ENCODE results near the gene KCNT1. TPM values are rescaled to one million over a fixed set of nuclear protein-coding genes. Genes with fewer than 3 reads are reported as not detected.

KCNT1 gene
- total RNA-seq, 1 experiment from 2014 or later, result 0.09 TPM

DNA sequence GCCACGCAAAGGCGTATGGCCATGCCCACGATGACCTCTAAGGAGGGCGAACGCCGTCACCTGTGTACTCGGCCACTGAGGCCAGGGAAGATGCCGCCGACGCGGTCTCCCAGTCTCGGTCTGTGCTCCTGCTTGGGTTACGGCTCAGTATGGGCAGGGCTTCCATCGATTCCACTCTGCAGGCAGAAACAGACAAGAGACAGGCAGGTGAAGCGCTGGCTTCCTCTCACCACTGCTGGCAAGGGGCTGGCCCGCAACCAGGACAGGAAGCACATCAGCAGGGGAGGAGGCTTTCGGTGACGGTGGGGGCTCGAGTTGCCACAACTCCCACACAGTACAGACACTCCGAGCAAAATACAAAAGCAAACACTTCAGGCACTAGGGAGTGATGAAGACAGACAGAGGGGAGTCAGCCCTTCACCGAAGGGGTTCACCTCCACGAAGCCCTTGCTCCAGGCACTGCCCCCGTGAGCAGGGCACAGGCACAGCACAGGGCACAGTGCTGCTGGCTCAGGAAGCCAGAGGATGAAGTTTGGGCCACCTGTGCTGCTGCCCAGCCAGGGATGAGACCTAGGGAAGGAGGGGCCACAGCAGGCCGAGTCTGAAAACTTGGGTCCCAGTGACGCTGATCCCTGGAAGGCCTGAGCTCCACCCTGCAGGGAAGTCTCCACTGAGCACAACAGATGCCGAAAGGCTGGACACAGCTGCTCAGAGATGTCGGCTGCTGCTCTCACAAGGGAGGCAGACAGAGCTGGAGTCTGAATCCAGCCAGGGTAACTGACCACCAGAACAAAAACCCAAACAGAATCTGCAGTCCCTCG is 114.1 kb downstream of the KCNT1 start:
- no peaks in the 10 kb centered on the region for H3K27me3 ChIP-seq (replicated peaks; ENCODE audit: control insufficient read depth, insufficient read depth, low read length)
- H3K36me3 ChIP-seq (ENCODE audit: control insufficient read depth, insufficient read depth, low read length), result peaks cover 2% of the 10 kb centered on the region; the same call in 1 of the 2 replicates
- TF ChIP-seq, protein P1, sequence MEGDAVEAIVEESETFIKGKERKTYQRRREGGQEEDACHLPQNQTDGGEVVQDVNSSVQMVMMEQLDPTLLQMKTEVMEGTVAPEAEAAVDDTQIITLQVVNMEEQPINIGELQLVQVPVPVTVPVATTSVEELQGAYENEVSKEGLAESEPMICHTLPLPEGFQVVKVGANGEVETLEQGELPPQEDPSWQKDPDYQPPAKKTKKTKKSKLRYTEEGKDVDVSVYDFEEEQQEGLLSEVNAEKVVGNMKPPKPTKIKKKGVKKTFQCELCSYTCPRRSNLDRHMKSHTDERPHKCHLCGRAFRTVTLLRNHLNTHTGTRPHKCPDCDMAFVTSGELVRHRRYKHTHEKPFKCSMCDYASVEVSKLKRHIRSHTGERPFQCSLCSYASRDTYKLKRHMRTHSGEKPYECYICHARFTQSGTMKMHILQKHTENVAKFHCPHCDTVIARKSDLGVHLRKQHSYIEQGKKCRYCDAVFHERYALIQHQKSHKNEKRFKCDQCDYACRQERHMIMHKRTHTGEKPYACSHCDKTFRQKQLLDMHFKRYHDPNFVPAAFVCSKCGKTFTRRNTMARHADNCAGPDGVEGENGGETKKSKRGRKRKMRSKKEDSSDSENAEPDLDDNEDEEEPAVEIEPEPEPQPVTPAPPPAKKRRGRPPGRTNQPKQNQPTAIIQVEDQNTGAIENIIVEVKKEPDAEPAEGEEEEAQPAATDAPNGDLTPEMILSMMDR (IDR thresholded peaks at IDR 0.05; ENCODE audit: insufficient read depth in 1 of 2, low read depth in 1 of 2, low read length in 1 of 2, severe bottlenecking in 1 of 2, unreplicated experiment in 1 of 2), result no peak
- ChIA-PET POLR2A (no interaction called here), CTCF (no interaction called here)
- no TSS peak for BruUV-seq (replicated peaks)
- no peak overlapping the region for H3K4me3 Mint-ChIP-seq (ENCODE audit: unreplicated experiment)
- no peaks in the 10 kb centered on the region for H3K4me1 Mint-ChIP-seq (ENCODE audit: low read depth, unreplicated experiment)
- no peaks in the 10 kb centered on the region for H3K27me3 Mint-ChIP-seq (ENCODE audit: insufficient read depth, unreplicated experiment)
- H3K4me3 ChIP-seq (ENCODE audit: low read depth, low read length), result no peak overlapping the region
- H3K27ac Mint-ChIP-seq (ENCODE audit: unreplicated experiment), result no peak overlapping the region
- H3K4me1 ChIP-seq, result no peaks in the 10 kb centered on the region
- peak in 1 of 2 experiments; percentile 21 for DNase-seq
- peaks cover 64% of the 10 kb centered on the region for H3K36me3 Mint-ChIP-seq (ENCODE audit: insufficient read depth, unreplicated experiment)
- intact Hi-C loops (cut with micrococcal nuclease; ENCODE audit: unreplicated experiment), result no loop called here
- H3K9me3 ChIP-seq, result no peaks in the 10 kb centered on the region
- no peaks in the 10 kb centered on the region for H3K9me3 Mint-ChIP-seq (ENCODE audit: unreplicated experiment)

GRCh38 chr9:135816651-135816970 is 114.6 kb downstream of the KCNT1 start:
- no peaks in the 10 kb centered on the region for H3K4me1 ChIP-seq
- H3K36me3 Mint-ChIP-seq (ENCODE audit: insufficient read depth, unreplicated experiment), result peaks cover 66% of the 10 kb centered on the region
- no peaks in the 10 kb centered on the region for H3K27me3 Mint-ChIP-seq (ENCODE audit: insufficient read depth, unreplicated experiment)
- H3K9me3 Mint-ChIP-seq (ENCODE audit: unreplicated experiment), result no peaks in the 10 kb centered on the region
- intact Hi-C loops (cut with micrococcal nuclease; ENCODE audit: unreplicated experiment), result no loop called here
- no peaks in the 10 kb centered on the region for H3K4me1 Mint-ChIP-seq (ENCODE audit: low read depth, unreplicated experiment)
- CTCF ChIA-PET, result no interaction called here
- H3K27me3 ChIP-seq (replicated peaks; ENCODE audit: control insufficient read depth, insufficient read depth, low read length), result no peaks in the 10 kb centered on the region
- DNase-seq, result no peak
- TF ChIP-seq, protein P1 (IDR thresholded peaks at IDR 0.05; ENCODE audit: insufficient read depth in 1 of 2, low read depth in 1 of 2, low read length in 1 of 2, severe bottlenecking in 1 of 2, unreplicated experiment in 1 of 2), result no peak
- H3K4me3 ChIP-seq (ENCODE audit: low read depth, low read length), result no peak overlapping the region
- H3K27ac Mint-ChIP-seq (ENCODE audit: unreplicated experiment), result no peak overlapping the region
- H3K4me3 Mint-ChIP-seq (ENCODE audit: unreplicated experiment), result no peak overlapping the region
- no TSS peak for BruUV-seq (replicated peaks)
- H3K36me3 ChIP-seq (ENCODE audit: control insufficient read depth, insufficient read depth, low read length), result peaks cover 2% of the 10 kb centered on the region; the same call in 1 of the 2 replicates
- POLR2A ChIA-PET, result no interaction called here
- no peaks in the 10 kb centered on the region for H3K9me3 ChIP-seq

GRCh38 chr9:135817951-135818717 is 116.1 kb downstream of the KCNT1 start:
- Mint-ChIP-seq H3K4me3 (ENCODE audit: unreplicated experiment) (no peak overlapping the region), H3K27ac (ENCODE audit: unreplicated experiment) (no peak overlapping the region), H3K27me3 (ENCODE audit: insufficient read depth, unreplicated experiment) (no peaks in the 10 kb centered on the region), H3K36me3 (ENCODE audit: insufficient read depth, unreplicated experiment) (peaks cover 68% of the 10 kb centered on the region), H3K4me1 (ENCODE audit: low read depth, unreplicated experiment) (no peaks in the 10 kb centered on the region), H3K9me3 (ENCODE audit: unreplicated experiment) (no peaks in the 10 kb centered on the region)
- POLR2A ChIA-PET, result no interaction called here
- intact Hi-C loops (cut with micrococcal nuclease; ENCODE audit: unreplicated experiment), result no loop called here
- no peaks in the 10 kb centered on the region for H3K4me1 ChIP-seq
- no peaks in the 10 kb centered on the region for H3K27me3 ChIP-seq (replicated peaks; ENCODE audit: control insufficient read depth, insufficient read depth, low read length)
- CTCF ChIA-PET, result no interaction called here
- no TSS peak for BruUV-seq (replicated peaks)
- no peaks in the 10 kb centered on the region for H3K9me3 ChIP-seq
- no peak overlapping the region for H3K4me3 ChIP-seq (ENCODE audit: low read depth, low read length)
- DNase-seq, result no peak
- TF ChIP-seq, protein P1 (IDR thresholded peaks at IDR 0.05; ENCODE audit: insufficient read depth in 1 of 2, low read depth in 1 of 2, low read length in 1 of 2, severe bottlenecking in 1 of 2, unreplicated experiment in 1 of 2), result no peak
- peaks cover 4% of the 10 kb centered on the region; the same call in 1 of the 2 replicates for H3K36me3 ChIP-seq (ENCODE audit: control insufficient read depth, insufficient read depth, low read length)
